ELR (cell line): Measurements from ENCODE around the gene CDCP1.
"Not testable (repeated sequence)": the region's sequence is repeated elsewhere in the genome, so short reads cannot be mapped to it uniquely, and the experiment has no call there.

ENCODE experiments used
- DNase-seq: peaks from one replicate; pipeline ENCODE4 v3.0.0-alpha.2; 2015; ENCODE audit warnings: low read depth

CDCP1 gene

GRCh38 chr3:45171283-45171682 lies 25.1 kb upstream of the CDCP1 start:
- DNase-seq: no peak

GRCh38 chr3:45170096-45170495 lies 23.9 kb upstream of the CDCP1 start:
- no peak for DNase-seq

- DNase-seq: no peak
Measured at GRCh38 chr3:45169125-45169904, 23.1 kb upstream of the CDCP1 start.

- DNase-seq: peak; percentile 31
Measured at GRCh38 chr3:45168451-45168850, 22.3 kb upstream of the CDCP1 start.

- peak; percentile 99 for DNase-seq
Measured at GRCh38 chr3:45167011-45167911, 21.1 kb upstream of the CDCP1 start.

GRCh38 chr3:45166321-45166879 lies 20.2 kb upstream of the CDCP1 start:
- DNase-seq: no peak

- DNase-seq: peak; percentile 37
Measured at GRCh38 chr3:45165497-45166283, 19.5 kb upstream of the CDCP1 start.

GRCh38 chr3:45164056-45164455 lies 17.9 kb upstream of the CDCP1 start:
- no peak for DNase-seq

- no peak for DNase-seq
Measured at GRCh38 chr3:45163481-45163880, 17.3 kb upstream of the CDCP1 start.

GRCh38 chr3:45154641-45155147 lies 8.5 kb upstream of the CDCP1 start:
- DNase-seq: peak; percentile 90

- DNase-seq: peak; percentile 47
Measured at GRCh38 chr3:45153658-45154437, 7.7 kb upstream of the CDCP1 start.

- DNase-seq: no peak
Measured at GRCh38 chr3:45152307-45152706, 6.1 kb upstream of the CDCP1 start.

- no peak for DNase-seq
Measured at GRCh38 chr3:45151100-45151499, 4.9 kb upstream of the CDCP1 start.

GRCh38 chr3:45148921-45149320 lies 2.7 kb upstream of the CDCP1 start:
- no peak for DNase-seq

- no peak for DNase-seq
Measured at GRCh38 chr3:45145223-45145622, 955 bp downstream of the CDCP1 start.

- peak; percentile 37 for DNase-seq
Measured at GRCh38 chr3:45143673-45144671, 2.2 kb downstream of the CDCP1 start.

- DNase-seq: not testable (repeated sequence)
Measured at GRCh38 chr3:45140770-45141155, 5.4 kb downstream of the CDCP1 start.

- DNase-seq: peak; percentile 89
Measured at GRCh38 chr3:45140141-45140769, 5.9 kb downstream of the CDCP1 start.
